HepG2 (cell line): ENCODE results near the gene RAC3. TPM values are rescaled to one million over a fixed set of nuclear protein-coding genes. Genes with fewer than 3 reads are reported as not detected.

Experiments used
- AGO2 ChIP-seq: fragments of 200-400 bp; formaldehyde crosslinking; optimal IDR thresholded peaks from 2 replicates; pipeline ENCODE3; 2017; ENCODE audit warnings: mild to moderate bottlenecking, low read depth, low read length, moderate library complexity
- AHR ChIP-seq: IDR thresholded peaks from 2 replicates; pipeline ENCODE4 v1.6.1; 2018; ENCODE audit warnings: missing genetic modification reagents, missing compliant biosample characterization
- ATF7 ChIP-seq, 2 experiments: fragments of 450-650 bp in 1 of 2; sonication (generic) in 1 of 2; formaldehyde crosslinking in 1 of 2; IDR thresholded peaks; 2 replicates each; pipeline versions ENCODE4 v1.4.0 to v1.6.1; 2016 to 2020; ENCODE audit warnings: antibody characterized with exemption in 1 of 2, mild to moderate bottlenecking in 1 of 2, missing genetic modification reagents in 1 of 2
- BHLHE40 ChIP-seq: IDR thresholded peaks from 2 replicates; pipeline ENCODE4 v1.6.1; 2011; ENCODE audit warnings: low read length, improper control_type of control experiment
- DMTF1 ChIP-seq: sonication (generic); formaldehyde crosslinking; IDR thresholded peaks from 2 replicates; pipeline ENCODE4 v1.4.0; 2020; ENCODE audit warnings: mild to moderate bottlenecking, missing genetic modification reagents
- ETV5 ChIP-seq: IDR thresholded peaks from 2 replicates; pipeline ENCODE4 v1.6.1; 2018; ENCODE audit warnings: missing biosample characterization, missing genetic modification reagents, inconsistent platforms, borderline replicate concordance
- GLI4 ChIP-seq: sonication (generic); formaldehyde crosslinking; IDR thresholded peaks from 2 replicates; pipeline ENCODE4 v1.5.1; 2020; ENCODE audit warnings: missing genetic modification reagents, mild to moderate bottlenecking, moderate library complexity, borderline replicate concordance
- PCBP1 ChIP-seq: fragments of 200-400 bp; formaldehyde crosslinking; IDR thresholded peaks from 2 replicates; pipeline ENCODE4 v1.6.1; 2017; ENCODE audit warnings: mild to moderate bottlenecking, low read depth, low read length, borderline replicate concordance
- PLRG1 ChIP-seq: fragments of 450-650 bp; conservative IDR thresholded peaks from 2 replicates; pipeline ENCODE4 v1.6.1; 2016
- RBFOX2 ChIP-seq: fragments of 200-400 bp; formaldehyde crosslinking; IDR thresholded peaks from 2 replicates; pipeline ENCODE4 v1.6.1; 2017; ENCODE audit warnings: low read depth, mild to moderate bottlenecking, low read length
- RBM22 ChIP-seq: fragments of 200-400 bp; formaldehyde crosslinking; optimal IDR thresholded peaks from 2 replicates; pipeline ENCODE3; 2017; ENCODE audit warnings: mild to moderate bottlenecking, low read length, moderate library complexity
- SMARCC2 ChIP-seq: fragments of 450-650 bp; IDR thresholded peaks from 2 replicates; pipeline ENCODE4 v1.6.1; 2017; ENCODE audit warnings: antibody characterized with exemption, mild to moderate bottlenecking
- SNAPC4 ChIP-seq: sonication (generic); formaldehyde crosslinking; IDR thresholded peaks from 2 replicates; pipeline ENCODE4 v1.4.0; 2020; ENCODE audit warnings: mild to moderate bottlenecking, missing genetic modification reagents
- SRSF1 ChIP-seq: fragments of 200-400 bp; formaldehyde crosslinking; optimal IDR thresholded peaks from 2 replicates; pipeline ENCODE3; 2017; ENCODE audit warnings: mild to moderate bottlenecking, low read depth, low read length, moderate library complexity
- TP53 ChIP-seq: sonication (generic); formaldehyde crosslinking; conservative IDR thresholded peaks from 2 replicates; pipeline ENCODE4 v1.4.0; 2020; ENCODE audit warnings: missing genetic modification reagents
- ZBTB1 ChIP-seq: sonication (generic); formaldehyde crosslinking; IDR thresholded peaks from 2 replicates; pipeline ENCODE4 v1.4.0; 2020; ENCODE audit warnings: missing genetic modification reagents, borderline replicate concordance
- ZBTB2 ChIP-seq: sonication (generic); formaldehyde crosslinking; IDR thresholded peaks from 2 replicates; pipeline ENCODE4 v1.8.0; 2022; ENCODE audit warnings: low read depth, missing genetic modification reagents
- ZBTB8A ChIP-seq: sonication (generic); formaldehyde crosslinking; IDR thresholded peaks from 2 replicates; pipeline ENCODE4 v1.4.0; 2020; ENCODE audit warnings: mild to moderate bottlenecking, low read depth, missing genetic modification reagents, borderline replicate concordance
- ZNF326 ChIP-seq: sonication (generic); formaldehyde crosslinking; IDR thresholded peaks from 2 replicates; pipeline ENCODE4 v1.4.0; 2020; ENCODE audit warnings: missing genetic modification reagents, borderline replicate concordance
- ZNF781 ChIP-seq: sonication (generic); formaldehyde crosslinking; IDR thresholded peaks from 2 replicates; pipeline ENCODE4 v1.5.1; 2020; ENCODE audit warnings: borderline replicate concordance, mild to moderate bottlenecking, missing genetic modification reagents; ENCODE audit errors: not compliant biosample characterization
- polyA plus RNA-seq, 8 experiments: library from polyadenylated mRNA; depleted of rRNA in 3 of 8; stranded (reverse) in 7 of 8; unstranded in 1 of 8; fragments of >200 nt; fragmentation: Illumina TruSeq in 4 of 8; extraction: Trizol in 4 of 8; gene quantifications; 2 replicates each; pipeline versions ENCODE4 v1.2.1 to v1.2.3, GENCODE V29; 2011 to 2016; ENCODE audit warnings: low read depth in 4 of 8, missing spikeins in 1 of 8, mixed read lengths in 1 of 8; ENCODE audit not compliant: insufficient read depth in 1 of 8
- total RNA-seq, 5 experiments: library from RNA; depleted of rRNA; stranded (reverse); fragments of >200 nt; fragmentation: Illumina TruSeq; extraction: Trizol; gene quantifications; 2 replicates each; pipeline ENCODE4 v1.2.3, GENCODE V29; 2016; ENCODE audit warnings: low read depth in 1 of 5

RAC3 gene
- total and polyA plus RNA-seq, 2 of the 13 experiments (the other 11 are each of a cell fraction or from before 2014, with no cell fraction given) = 10.5 to 21.3 TPM

- TF ChIP-seq ZNF326 (CRISPR knock-in tag) (0 out of 2 replicates have a peak, but pooled peaks have one; percentile 45), ZNF781 (CRISPR knock-in tag) (no peak), BHLHE40 (no peak), SRSF1 (peak; percentile 24), SNAPC4 (CRISPR knock-in tag) (no peak), AHR (CRISPR knock-in tag) (peak; percentile 16; the same call in 1 of the 2 replicates), SMARCC2 (no peak), ATF7 (IDR thresholded peaks at IDR 0.05) (no peak), ATF7 (CRISPR knock-in tag; IDR thresholded peaks at IDR 0.05) (no peak), PCBP1 (peak; percentile 62; the same call in 1 of the 2 replicates), ZBTB8A (CRISPR knock-in tag) (no peak), PLRG1 (no peak), RBM22 (peak; percentile 80), GLI4 (CRISPR knock-in tag) (no peak), DMTF1 (no peak), RBFOX2 (peak; percentile 88), TP53 (CRISPR knock-in tag) (0 out of 2 replicates have a peak, but pooled peaks have one; percentile 33), AGO2 (peak; percentile 97), ZBTB2 (CRISPR knock-in tag) (0 out of 2 replicates have a peak, but pooled peaks have one; percentile 7), ETV5 (CRISPR knock-in tag) (no peak), ZBTB1 (CRISPR knock-in tag) (no peak)
Observed at GRCh38 chr17:82004517-82005455, 26.7 kb upstream of the RAC3 start (continued).
